Prostate gland (tissue), 2 donors: ENCODE measurements around the gene MSANTD7. TPM values are rescaled to one million over a fixed set of nuclear protein-coding genes. Genes with fewer than 3 reads are reported as not detected.

Experiments
- DNase-seq: peaks from one replicate; pipeline ENCODE4 v3.0.0-alpha.2; 2019; ENCODE audit warnings: low spot score
- H3K27ac ChIP-seq, 2 donors: fragments of 200-600 bp; sonication (generic); 2 replicates each; pipeline ENCODE4 v1.5.1; 2017 to 2019
- H3K27me3 ChIP-seq: fragments of 200-600 bp; sonication (generic); replicated peaks from 2 replicates; pipeline ENCODE4 v1.5.1; 2019; ENCODE audit not compliant: insufficient read depth
- H3K36me3 ChIP-seq, 2 donors: fragments of 200-600 bp; sonication (generic); 1 replicate in 1 of 2; 2 replicates in 1 of 2; pipeline versions ENCODE4 v1.5.1 to v1.8.1; 2017 to 2019
- H3K4me1 ChIP-seq: fragments of 200-600 bp; sonication (generic); replicated peaks from 2 replicates; pipeline ENCODE4 v1.5.1; 2019
- H3K4me3 ChIP-seq, 2 donors: fragments of 200-600 bp; sonication (generic); 2 replicates each; pipeline ENCODE4 v1.5.1; 2017 to 2019
- H3K9me3 ChIP-seq: fragments of 200-600 bp; sonication (generic); 2 replicates; pipeline ENCODE4 v1.5.1; 2017
- POLR2A ChIP-seq: fragments of 450-650 bp; IDR thresholded peaks from one replicate; pipeline ENCODE4 v1.6.1; 2016; ENCODE audit warnings: antibody characterized with exemption, mild to moderate bottlenecking
- POLR2AphosphoS5 ChIP-seq: sonication (generic); formaldehyde crosslinking; IDR thresholded peaks from one replicate; pipeline ENCODE4 v1.6.1; 2017; ENCODE audit warnings: antibody characterized with exemption
- WGBS: methylation state at CpG from one replicate; pipeline ENCODE4 v1.1.5; 2018; 5-methylcytosine and 5-hydroxymethylcytosine counted together
- intact Hi-C: fragments of 100-400 bp; cut with DNase I; formaldehyde crosslinking; loops from one replicate; pipeline ENCODE4 v1.14.2; 2022
- total RNA-seq, 2 donors: library from RNA; depleted of rRNA; stranded (reverse); fragments of >200 nt; gene quantifications; one replicate each; pipeline ENCODE4 v1.1.0, GENCODE V29; 2016
- TF ChIP-seq, protein P1 (sequence below), 4 experiments: fragments of 200-600 bp in 2 of 4; fragments of 450-650 bp in 2 of 4; sonication (generic) in 2 of 4; IDR thresholded peaks; 1 replicate in 3 of 4; 2 replicates in 1 of 4; pipeline ENCODE4 v1.5.1; 2016 to 2019; ENCODE audit warnings: antibody characterized with exemption in 4 of 4, mild to moderate bottlenecking in 2 of 4, moderate library complexity in 2 of 4

Gene MSANTD7, protein sequence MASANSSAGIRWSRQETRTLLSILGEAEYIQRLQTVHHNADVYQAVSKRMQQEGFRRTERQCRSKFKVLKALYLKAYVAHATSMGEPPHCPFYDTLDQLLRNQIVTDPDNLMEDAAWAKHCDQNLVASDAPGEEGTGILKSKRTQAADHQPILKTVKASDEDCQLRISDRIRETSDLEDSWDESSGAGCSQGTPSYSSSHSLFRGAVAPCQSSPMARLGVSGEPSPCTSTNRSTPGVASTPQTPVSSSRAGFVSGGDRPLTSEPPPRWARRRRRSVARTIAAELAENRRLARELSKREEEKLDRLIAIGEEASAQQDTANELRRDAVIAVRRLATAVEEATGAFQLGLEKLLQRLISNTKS
- total RNA-seq: 10 to 100 TPM in 1 of 2 donors, 1 to 10 TPM in 1; 9.5 to 13.3 TPM

DNA sequence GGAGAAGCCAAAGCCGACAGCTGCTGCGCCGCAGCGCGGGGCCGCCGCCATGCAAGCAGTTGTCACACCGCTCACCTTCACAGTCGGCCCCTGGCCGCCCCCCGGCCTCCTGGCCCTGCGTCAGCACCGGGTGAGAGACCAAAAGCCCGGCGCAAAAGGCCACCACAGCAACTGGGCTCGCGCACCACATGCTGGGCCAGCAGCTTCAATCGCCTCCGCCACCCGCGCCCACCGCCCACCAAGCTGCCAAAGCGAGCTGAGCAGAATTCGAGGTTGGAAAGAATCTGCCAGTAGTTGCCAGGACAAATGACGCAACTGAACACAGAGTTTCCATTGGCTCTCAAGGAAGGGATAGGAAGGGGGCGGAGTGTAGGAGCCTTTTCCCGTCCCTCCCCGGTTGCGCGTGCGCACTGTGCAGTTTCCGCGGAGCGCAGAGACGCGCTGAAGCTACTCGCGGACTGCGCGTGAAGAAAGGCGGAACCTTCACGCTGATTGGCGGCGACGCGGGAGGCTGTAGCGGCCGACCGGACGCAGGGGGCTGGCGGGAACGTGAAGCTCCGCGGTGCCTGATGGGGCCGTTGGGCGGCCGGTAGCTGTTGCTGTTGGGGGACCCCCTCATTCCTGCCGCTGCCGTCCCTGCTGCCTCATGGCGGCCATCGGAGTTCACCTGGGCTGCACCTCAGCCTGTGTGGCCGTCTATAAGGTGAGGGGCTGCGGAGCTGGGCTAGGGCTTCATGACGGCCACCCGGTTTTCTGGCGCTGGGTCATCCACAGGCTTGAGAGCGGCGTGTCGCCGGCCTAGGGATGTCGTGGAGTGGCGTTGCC, at the start of gene MSANTD7, which contains the start of the genes CDNF and HSPA14:
MSANTD7 (plus strand) TSS at position 550 of the 825 bp plus-strand sequence. CDS start 3,979 bp downstream, outside the sequence.
CDNF (minus strand) TSS at position 281 of the 825 bp plus-strand sequence; CDS start at position 190, 91 bp downstream.
HSPA14 (plus strand) TSS at position 550 of the 825 bp plus-strand sequence; CDS start at position 647, 97 bp downstream.
- H3K9me3 ChIP-seq: no peaks in the 10 kb centered on the region
- TF ChIP-seq POLR2A: peak; percentile 83
- peak; percentile 100 for TF ChIP-seq POLR2AphosphoS5
- TF ChIP-seq, protein P1, sequence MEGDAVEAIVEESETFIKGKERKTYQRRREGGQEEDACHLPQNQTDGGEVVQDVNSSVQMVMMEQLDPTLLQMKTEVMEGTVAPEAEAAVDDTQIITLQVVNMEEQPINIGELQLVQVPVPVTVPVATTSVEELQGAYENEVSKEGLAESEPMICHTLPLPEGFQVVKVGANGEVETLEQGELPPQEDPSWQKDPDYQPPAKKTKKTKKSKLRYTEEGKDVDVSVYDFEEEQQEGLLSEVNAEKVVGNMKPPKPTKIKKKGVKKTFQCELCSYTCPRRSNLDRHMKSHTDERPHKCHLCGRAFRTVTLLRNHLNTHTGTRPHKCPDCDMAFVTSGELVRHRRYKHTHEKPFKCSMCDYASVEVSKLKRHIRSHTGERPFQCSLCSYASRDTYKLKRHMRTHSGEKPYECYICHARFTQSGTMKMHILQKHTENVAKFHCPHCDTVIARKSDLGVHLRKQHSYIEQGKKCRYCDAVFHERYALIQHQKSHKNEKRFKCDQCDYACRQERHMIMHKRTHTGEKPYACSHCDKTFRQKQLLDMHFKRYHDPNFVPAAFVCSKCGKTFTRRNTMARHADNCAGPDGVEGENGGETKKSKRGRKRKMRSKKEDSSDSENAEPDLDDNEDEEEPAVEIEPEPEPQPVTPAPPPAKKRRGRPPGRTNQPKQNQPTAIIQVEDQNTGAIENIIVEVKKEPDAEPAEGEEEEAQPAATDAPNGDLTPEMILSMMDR (IDR thresholded peaks at IDR 0.05): peak in 1 of 4 experiments; percentile 4
- intact Hi-C loops: loop anchor here (5.0 to 10.0 kb wide), 3 partner anchors 39 to 257 kb away; partner anchors contain the start of genes RPP38 and SUV39H2
- H3K4me1 ChIP-seq: no peaks in the 10 kb centered on the region
- under 1% methylated on average over 43 of the region's 72 CpGs for WGBS
- peak; percentile 99 for DNase-seq
- no peaks in the 10 kb centered on the region for H3K27me3 ChIP-seq
- peak within 1 kb of the TSS; percentile 95 to 99 for H3K27ac ChIP-seq
- peak within 1 kb of the TSS; percentile 79 to 87 for H3K4me3 ChIP-seq
- peaks cover 6 to 9% of the 10 kb centered on the region in 2 donors for H3K36me3 ChIP-seq

DNA sequence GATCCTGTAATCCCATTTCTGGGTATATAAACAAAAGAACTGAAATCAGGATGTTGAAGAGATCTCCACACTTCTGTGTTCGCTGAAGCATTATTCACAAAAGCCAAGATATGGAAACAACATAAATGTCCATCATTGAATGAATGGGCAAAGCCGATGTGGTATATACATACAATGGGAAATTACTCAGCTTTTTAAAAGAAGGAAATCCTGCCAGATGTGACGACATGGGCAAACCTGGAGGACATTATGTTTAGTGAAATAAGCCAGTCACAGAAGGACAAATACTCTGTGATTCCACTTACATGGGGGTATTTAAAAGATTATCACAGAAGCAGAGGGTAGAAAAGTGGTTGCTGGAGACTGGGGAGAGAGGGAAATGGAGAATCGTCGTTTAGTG, 39.5 kb upstream of the MSANTD7 start:
- intact Hi-C loops: no loop called here
- no peaks in the 10 kb centered on the region for H3K36me3 ChIP-seq
- no peak for DNase-seq
- TF ChIP-seq POLR2A (no peak), POLR2AphosphoS5 (no peak)
- TF ChIP-seq, protein P1 (IDR thresholded peaks at IDR 0.05): no peak
- H3K27me3 ChIP-seq: no peaks in the 10 kb centered on the region
- H3K9me3 ChIP-seq: no peaks in the 10 kb centered on the region
- H3K27ac ChIP-seq: no peak overlapping the region
- WGBS: 25% methylated on average over 5 of the region's 5 CpGs
- no peaks in the 10 kb centered on the region for H3K4me1 ChIP-seq
- no peak overlapping the region for H3K4me3 ChIP-seq

DNA sequence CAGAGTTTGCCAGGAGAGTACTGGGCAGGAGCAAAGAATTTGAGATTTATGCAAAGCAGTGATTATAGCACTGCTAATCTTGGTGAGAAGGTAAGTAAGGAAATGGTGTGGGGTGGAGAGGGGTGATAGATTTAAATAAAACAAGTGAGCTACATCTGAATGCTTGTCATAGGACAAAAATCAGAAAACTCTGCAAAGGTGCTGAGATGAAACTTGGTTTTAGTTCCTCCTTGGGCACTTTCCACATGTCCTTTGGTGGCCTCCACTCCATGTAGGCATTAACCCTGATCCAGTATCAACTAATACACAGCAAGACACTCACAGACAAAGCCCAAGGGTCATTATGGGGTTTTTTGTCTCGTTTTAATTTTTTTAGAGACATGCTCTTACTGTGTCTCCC, 37.7 kb upstream of the MSANTD7 start:
- Histone ChIP-seq H3K36me3 (no peaks in the 10 kb centered on the region), H3K4me1 (no peaks in the 10 kb centered on the region), H3K27me3 (no peaks in the 10 kb centered on the region), H3K27ac (no peak overlapping the region), H3K9me3 (no peaks in the 10 kb centered on the region), H3K4me3 (no peak overlapping the region)
- no peak for DNase-seq
- WGBS: 67% methylated on average over 1 of the region's 1 CpG
- TF ChIP-seq POLR2AphosphoS5 (no peak), POLR2A (no peak)
- TF ChIP-seq, protein P1 (IDR thresholded peaks at IDR 0.05): no peak
- intact Hi-C loops: no loop called here

DNA sequence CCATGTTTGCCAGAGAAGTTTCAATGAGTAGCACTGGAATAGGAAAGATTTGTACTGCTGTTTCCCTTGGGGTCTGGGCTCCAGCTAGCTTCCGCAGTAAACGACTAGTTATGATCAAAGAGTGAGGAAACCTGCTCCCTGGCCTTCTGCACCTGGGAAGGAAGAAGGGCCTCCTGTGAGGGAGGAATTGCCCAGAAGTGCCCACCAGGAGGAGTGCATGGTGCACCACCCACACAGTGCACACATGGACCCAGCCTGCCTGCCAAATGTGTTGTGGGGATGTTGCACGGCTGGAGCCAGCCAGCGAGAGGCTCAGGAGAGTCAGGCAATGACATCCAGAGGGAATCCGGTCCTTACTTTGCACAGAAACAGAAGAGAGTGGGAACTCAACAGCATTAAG, 36.4 kb upstream of the MSANTD7 start:
- no peaks in the 10 kb centered on the region for H3K36me3 ChIP-seq
- no peaks in the 10 kb centered on the region for H3K4me1 ChIP-seq
- no peak overlapping the region for H3K4me3 ChIP-seq
- intact Hi-C loops: no loop called here
- WGBS: 55% methylated on average over 5 of the region's 5 CpGs
- H3K27ac ChIP-seq: no peak overlapping the region
- no peaks in the 10 kb centered on the region for H3K9me3 ChIP-seq
- no peaks in the 10 kb centered on the region for H3K27me3 ChIP-seq
- no peak for DNase-seq
- TF ChIP-seq POLR2AphosphoS5 (no peak), POLR2A (no peak)
- TF ChIP-seq, protein P1 (IDR thresholded peaks at IDR 0.05): no peak
